Stimulated activated CD8-positive, alpha-beta memory T cell treated with anti-CD3 and anti-CD28 coated beads, Interleukin-15, amount 100 ng/mL, for 24 hours (primary cell): ENCODE results near the gene DMKN.
A peak's percentile ranks its signal among the peaks of the same experiment; 100 is the strongest.
"Not testable (repeated sequence)": the region's sequence is repeated elsewhere in the genome, so short reads cannot be mapped to it uniquely, and the experiment has no call there.

Experiments
- DNase-seq: peaks from one replicate; pipeline ENCODE4 v3.0.0-alpha.2; 2020; ENCODE audit warnings: low read depth

The DMKN gene

GRCh38 chr19:35495107-35496064 is 18.1 kb downstream of the DMKN start:
- peak; percentile 61 for DNase-seq

GRCh38 chr19:35493971-35494370 is 19.5 kb downstream of the DMKN start:
- no peak for DNase-seq

DNA sequence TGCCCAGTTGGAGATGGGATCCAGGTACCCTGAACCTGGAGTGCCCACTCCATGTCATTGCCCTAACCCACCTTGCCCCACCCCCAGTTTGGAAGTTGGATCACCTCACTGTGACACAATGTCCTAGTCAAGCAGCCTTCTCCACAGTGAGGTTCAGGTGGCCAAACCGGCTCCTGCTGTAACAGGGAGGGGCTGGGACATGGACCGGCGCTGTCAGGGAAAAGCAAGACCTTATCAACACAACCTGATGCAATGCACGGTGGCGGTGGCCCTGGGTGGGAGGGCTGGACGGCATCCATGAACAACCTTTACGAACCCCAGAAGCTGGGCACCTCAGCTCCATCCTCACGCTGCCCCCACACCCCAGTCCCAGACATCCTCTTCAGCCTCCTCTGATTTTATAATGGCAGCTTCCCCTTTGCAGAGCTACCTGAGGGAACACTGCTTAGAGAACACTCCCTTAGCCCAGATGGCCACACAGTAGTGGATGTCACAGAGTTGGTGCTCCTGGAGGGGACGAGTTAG is 21.6 kb downstream of the DMKN start:
- no peak for DNase-seq

- no peak for DNase-seq
These were observed 23.1 kb downstream of the DMKN start, which contains the start of gene KRTDAP for GRCh38 chr19:35490364-35490763. Gene KRTDAP, minus strand, starts transcription at chr19:35490464. Its CDS starts 22 bp downstream, at chr19:35490442.

DNA sequence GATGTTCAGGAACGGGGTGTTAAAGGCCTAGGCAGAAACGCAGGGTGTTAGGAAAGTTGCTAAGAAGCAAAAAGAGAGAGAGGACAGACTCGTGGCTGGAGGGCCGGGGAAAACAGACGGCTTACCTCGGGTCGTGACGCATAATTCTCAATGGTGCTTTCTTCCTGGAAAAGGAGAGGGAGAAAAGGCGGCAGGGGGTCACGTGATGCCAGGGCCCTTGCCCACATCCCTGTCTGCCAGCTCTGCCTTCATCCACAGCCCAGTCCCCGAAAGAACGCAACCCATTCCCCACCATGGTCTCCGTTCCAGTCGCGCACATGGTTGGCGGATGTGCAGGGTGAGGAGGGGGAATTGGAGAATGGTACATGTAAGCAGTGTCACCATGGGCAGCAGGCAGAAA is 24.8 kb downstream of the DMKN start:
- no peak for DNase-seq

DNA sequence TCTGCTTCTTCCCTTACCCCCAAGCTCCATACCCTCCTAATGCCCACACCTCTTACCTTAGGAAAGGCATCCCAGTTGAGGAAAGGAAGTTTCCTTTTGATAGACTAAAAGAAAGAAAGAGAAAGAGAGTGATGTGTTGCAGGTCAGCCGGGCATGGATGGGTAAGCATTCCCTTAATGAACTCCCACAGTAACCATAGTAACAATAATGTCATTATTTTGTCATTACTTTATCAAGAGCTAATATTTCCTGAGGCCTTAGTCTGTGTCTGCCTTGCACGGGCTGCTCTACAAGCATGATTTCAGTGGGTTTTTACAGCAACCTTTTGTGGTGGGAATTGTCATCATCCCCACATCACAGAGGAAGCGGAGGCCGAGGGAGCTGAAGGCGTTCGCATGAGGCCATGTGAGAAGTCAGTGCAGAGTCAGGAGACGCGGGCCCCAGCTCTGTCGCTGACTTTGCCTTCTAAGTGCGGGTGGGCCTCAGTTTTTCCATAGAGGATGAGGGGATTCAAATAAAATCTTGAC is 25.7 kb downstream of the DMKN start:
- no peak for DNase-seq

GRCh38 chr19:35486268-35486708 is 27.2 kb downstream of the DMKN start:
- no peak for DNase-seq

DNA sequence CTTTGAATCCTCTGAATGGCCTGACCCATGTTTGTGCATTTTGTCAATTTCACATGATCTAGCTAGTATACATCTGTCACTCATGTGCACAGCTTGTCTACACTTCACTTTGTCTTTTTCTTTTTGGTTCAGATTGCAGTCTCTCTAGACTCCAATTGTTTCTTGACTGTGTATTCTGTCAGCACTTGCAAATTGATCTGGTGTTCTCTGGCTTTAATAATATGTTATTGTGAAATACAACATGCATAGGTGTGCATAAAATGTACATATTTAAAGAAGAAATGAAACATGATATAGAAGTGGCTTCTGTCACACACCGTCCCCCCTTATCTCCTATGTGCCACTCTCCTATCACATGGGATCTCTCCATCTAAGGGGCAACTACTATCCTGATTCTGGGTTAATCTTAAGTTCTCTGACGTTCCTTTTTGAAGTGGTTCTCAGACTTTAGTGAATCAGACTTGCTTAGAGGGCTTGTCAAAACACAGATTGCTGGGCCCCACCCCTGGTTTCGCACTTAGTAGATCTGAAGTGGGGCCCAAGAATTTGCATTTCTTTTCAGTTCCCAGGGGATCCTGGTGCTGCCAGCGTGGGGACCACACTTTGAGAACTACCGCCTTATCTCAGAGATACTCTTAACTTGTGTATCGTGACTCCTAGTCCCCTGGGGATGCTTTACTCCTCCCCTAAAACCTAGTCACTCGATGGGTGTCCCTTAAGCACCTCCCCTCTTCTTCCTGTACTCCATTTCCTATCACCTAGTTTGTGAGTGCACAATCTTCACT is 29.0 kb downstream of the DMKN start:
- DNase-seq, result no peak

GRCh38 chr19:35483089-35483488 is 30.4 kb downstream of the DMKN start:
- DNase-seq, result no peak

DNA sequence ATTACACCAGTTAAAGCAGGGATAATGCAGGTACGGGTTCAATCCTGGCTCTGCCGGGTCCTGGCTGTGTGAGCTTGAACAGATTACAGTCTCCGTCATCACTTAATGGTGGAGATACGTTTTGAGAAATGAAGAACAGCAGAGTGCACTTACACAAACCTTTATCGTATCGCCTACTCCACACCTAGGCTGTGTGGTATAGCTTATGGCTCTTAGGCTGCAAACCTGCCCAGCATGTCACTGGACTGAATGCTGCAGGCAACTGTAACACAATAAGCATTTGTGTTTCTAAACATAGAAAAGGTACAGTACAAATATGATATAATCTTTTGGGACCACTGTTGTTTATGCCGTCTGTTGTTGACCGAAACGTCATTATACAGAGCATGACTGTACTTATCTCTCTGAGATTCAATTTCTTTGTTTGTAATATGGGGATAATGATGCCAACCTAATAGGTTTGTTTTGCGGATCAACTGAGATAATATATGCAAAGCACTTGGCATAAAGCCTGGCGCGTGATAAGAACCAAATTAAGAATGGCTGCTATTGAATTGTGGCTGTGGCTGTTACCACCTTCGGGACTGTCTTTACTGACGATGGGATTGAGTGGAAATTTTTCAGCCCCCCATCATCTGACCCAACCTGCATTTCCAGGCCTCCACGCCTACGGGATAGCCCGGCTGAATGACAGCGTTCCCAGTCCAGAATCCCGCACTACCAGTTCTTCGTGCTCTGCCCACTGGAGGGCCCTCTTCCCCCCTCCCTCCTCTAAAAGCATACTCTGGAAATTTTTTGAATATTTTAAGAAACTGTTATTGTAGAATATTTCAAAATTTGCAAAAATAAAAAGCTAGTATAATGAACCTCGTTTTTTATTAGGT is 34.4 kb downstream of the DMKN start:
- no peak for DNase-seq

DNA sequence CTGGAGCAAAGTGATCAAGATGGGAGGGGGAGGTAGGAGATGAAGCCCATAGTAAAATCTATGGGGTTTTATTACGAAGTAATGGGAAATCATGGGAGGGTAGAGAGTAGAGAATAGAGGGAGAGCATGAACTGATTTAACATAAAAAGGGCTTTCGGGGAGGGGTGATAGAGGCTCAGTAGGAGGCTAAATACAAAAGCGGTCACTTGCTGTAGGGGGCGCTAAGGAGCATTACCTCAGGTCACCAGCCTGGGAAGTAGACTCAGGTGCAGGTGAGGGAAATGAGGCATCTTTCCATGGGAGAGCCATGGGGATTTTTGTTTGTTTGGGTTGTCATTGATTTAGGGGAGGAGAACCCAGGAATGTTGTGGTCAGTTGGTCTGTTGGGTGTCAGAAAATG is 37.3 kb downstream of the DMKN start:
- no peak for DNase-seq

DNA sequence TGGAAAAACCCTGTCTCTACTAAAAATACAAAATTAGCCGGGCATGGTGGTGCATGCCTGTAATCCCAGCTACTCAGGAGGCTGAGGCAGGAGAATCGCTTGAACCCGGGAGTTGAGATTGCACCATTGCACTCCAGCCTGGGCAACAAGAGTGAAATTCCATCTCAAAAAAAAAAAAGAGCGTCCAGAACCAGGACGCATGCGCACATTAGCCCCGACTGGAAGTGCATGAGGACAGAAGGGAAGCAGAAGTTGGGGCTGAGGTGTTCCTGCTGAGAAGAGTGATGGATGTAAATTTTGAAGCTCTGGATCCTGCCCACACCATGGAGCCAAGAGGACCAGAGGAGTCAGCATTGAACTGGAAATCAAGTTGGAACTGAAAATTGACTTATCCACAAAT is 38.9 kb downstream of the DMKN start:
- DNase-seq, result not testable (repeated sequence)

DNA sequence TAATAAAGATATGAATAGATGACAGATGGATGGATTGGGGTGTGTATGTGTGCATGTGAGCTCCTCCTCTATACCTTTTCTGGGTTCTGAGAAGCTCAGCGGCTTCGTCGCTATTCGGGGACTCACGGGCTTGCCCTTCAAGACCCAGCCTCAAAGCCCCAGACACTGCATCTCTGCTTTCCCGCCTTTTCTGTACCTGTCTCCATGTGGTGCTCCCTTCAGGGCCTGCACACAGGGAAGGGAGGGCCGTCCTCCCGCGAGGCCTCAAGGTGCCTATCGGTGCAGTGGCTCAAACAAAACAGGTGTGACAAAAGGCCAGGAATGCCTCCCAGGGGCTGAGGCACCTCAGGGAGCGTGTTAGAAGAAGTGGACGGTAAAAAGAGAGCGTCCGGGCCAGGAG is 39.3 kb downstream of the DMKN start:
- no peak for DNase-seq

DNA sequence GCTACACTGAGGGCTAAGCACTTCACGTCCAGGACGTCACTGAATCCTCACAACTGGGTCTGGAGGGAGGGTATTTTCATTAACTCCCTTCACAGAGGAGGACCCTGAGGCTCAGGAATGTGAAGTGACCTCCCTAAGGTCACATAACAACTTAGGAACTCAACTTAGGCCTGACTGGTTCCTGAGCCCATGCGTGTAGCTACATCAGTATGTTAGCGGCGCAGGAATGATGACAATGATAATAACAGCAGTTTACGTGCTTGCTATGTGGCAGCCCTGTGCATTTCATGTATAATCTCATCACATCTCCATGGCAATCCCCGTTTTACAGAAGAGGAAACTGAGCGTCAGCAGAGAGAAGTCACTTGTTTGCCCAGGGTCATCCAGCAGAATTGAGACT is 41.5 kb downstream of the DMKN start:
- DNase-seq, result no peak

DNA sequence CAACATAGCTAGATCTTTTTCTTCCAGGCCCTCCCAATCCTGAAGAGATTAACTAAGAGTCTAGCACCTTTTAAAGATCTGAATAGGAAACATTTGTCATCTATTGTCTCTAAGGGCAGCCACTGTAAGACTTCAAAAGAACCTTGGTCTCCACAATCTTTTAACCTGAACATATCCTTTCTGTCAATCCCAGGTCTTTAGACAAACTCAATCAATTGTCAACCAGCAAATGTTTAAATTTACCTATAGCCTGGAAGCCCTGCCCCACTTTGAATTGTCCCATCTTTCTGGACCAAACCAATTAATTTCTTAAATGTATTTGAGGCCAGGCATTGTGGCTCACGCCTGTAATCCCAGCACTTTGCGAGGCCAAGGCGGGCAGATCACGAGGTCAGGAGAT is 42.4 kb downstream of the DMKN start:
- DNase-seq, result not testable (repeated sequence)

DNA sequence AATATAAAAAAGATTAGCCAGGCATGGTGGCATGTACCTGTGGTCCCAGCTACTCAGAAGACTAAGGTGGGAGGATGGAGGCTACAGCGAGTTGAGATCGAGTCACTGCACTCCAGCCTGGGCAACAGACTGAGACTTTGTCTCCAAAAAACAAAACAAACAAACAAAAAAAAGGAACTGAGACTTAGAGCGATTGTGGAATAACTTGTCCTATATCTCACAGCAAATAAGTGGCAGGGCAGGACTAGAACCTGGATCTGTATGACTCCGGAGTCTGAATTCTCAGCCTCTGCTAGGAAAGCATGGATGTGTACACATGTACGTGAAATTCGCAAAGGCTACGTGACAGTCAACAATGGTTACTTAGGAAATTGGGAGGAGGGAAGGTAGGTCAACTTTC is 43.3 kb downstream of the DMKN start:
- DNase-seq, result no peak

- DNase-seq, result peak; percentile 11
These were observed 44.8 kb downstream of the DMKN start for GRCh38 chr19:35468637-35469036.

DNA sequence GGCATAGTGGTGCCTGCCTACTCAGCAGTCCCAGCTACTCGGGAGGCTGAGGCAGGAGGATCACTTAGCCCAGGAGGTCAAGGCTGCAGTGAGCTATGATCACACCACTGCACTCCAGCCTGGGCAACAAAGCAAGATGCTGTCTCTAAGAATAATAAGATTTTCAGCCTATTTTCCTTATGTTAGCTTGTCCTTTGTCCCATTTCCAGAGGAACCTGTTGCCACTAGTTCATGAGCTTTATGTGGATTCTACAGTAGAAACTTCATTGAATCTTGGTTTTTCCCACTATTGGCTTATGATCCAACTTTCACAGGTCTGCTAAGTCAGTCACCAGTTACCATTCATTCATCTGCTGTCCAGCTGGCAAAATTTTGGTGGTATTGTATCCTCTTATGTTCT is 47.2 kb downstream of the DMKN start:
- no peak for DNase-seq

DNA sequence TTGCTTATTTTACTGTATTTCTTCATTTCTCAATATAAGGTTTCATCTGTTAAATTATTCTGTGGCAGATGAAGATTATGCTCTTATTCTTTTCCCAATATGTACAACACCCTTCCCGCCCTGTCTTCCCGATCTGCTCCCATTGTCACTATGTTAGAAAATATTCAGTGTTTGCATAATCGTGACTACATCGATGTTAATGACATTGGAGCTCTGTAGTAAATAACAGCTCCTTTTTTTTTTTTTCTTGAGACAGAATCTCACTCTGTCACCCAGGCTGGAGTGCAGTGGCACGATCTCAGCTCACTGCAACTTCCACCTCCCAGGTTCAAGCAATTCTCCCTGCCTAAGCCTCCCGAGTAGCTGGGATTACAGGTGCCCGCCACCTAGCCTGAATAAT is 50.5 kb downstream of the DMKN start:
- DNase-seq, result not testable (repeated sequence)

DNA sequence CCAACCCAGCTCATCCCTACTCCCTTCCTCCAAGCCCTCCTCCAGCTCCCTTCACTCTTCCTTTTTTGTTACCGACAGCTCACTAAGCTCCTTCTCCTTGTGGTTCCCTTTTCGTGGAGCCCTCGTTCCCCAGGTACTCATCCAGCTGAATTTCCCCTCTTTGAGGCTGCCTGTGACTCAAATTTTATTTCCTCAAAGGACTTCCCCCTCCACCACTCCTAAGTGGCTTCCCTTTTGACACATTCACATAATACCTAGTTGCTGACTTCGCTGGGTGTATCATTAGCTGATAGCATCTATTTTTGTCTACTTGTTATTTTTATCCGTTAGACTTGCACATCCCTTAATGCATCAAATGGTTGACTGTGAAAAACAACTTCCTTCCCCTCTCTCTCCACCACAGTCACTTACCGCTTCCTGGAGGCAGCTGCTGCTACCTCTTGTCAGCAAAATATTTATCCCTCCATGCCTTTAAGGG is 50.9 kb downstream of the DMKN start:
- no peak for DNase-seq

GRCh38 chr19:35461788-35462187 is 51.7 kb downstream of the DMKN start:
- DNase-seq, result not testable (repeated sequence)
